ENCODE results near the gene CNPY1. TPM values are rescaled to one million over a fixed set of nuclear protein-coding genes. Genes with fewer than 3 reads are reported as not detected.

CNPY1 gene
- total RNA-seq, 1 experiment from 2014 or later: not detected

DNA sequence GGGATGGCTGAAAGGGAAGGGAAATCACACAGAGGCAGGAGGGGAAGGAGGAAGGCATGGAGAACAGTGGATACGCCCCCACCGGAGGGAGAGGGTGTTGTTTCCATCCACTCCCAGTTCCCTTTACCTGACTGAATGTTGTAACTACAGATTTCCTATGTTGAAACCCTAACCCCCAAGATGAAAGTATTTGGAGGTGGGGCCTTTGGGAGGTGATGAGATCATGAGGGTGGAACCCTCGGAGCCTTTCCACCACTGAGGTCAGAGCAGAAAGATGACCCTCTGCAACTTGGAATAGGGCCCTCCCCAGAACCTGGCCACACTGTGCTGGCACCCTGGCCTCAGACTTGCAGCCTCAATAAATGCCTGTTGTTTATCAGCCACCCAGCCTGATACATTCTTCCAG lies 48.6 kb upstream of the CNPY1 start:
- Histone ChIP-seq H3K4ac (ENCODE audit: low read depth, low read length) (no peak overlapping the region), H3K9me3 (ENCODE audit: control insufficient read depth, low read depth, low read length) (no peaks in the 10 kb centered on the region), H3K79me2 (ENCODE audit: insufficient read depth, low read length) (no peaks in the 10 kb centered on the region), H3K23me2 (ENCODE audit: insufficient read length, low read depth, low read length, poor library complexity, severe bottlenecking) (no peaks in the 10 kb centered on the region), H3K9ac (ENCODE audit: extremely low read depth, insufficient read length, low read length) (no peak overlapping the region), H4K20me1 (ENCODE audit: control insufficient read depth, insufficient read depth, insufficient read length) (no peaks in the 10 kb centered on the region), H2AK5ac (ENCODE audit: insufficient read length, low read length) (no peak overlapping the region), H2BK15ac (ENCODE audit: low read depth, low read length) (no peak overlapping the region), H3K14ac (ENCODE audit: insufficient read depth, low read length) (no peak overlapping the region), H3K4me2 (ENCODE audit: insufficient read depth, insufficient read length, low read length) (no peak overlapping the region), H3K23ac (ENCODE audit: insufficient read length, low read depth, low read length) (no peak overlapping the region), H4K8ac (replicated peaks; ENCODE audit: insufficient read length, low read depth, low read length) (no peak overlapping the region), H2BK12ac (ENCODE audit: insufficient read length, low read depth, low read length) (no peak overlapping the region), H3K79me1 (ENCODE audit: insufficient read depth, low read depth, low read length, poor library complexity, severe bottlenecking) (no peaks in the 10 kb centered on the region), H2BK120ac (ENCODE audit: low read depth, low read length, poor library complexity, severe bottlenecking) (no peak overlapping the region), H2BK20ac (ENCODE audit: low read depth, low read length, poor library complexity, severe bottlenecking) (no peak overlapping the region), H4K91ac (ENCODE audit: insufficient read length, low read depth, low read length) (no peak overlapping the region), H2AFZ (ENCODE audit: low read length) (no peak overlapping the region), H3K18ac (ENCODE audit: insufficient read length, low read depth, low read length) (no peak overlapping the region), H2BK5ac (ENCODE audit: insufficient read length, low read length) (no peak overlapping the region), H3K27ac (ENCODE audit: insufficient read length, low read depth, low read length) (no peak overlapping the region), H4K5ac (ENCODE audit: insufficient read length, low read depth, low read length) (no peak overlapping the region), H3K27me3 (ENCODE audit: insufficient read depth, low read length) (no peaks in the 10 kb centered on the region), H3K4me1 (ENCODE audit: insufficient read depth, low read length) (peaks cover 6% of the 10 kb centered on the region; the same call in 1 of the 2 replicates), H3T11ph (ENCODE audit: low read length) (no peak overlapping the region), H3K56ac (ENCODE audit: insufficient read length, low read depth, low read length) (no peak overlapping the region)
- Mint-ChIP-seq H3K4me3 (no peak overlapping the region), H3K9me3 (no peaks in the 10 kb centered on the region), H3K4me1 (peaks cover 19 to 25% of the 10 kb centered on the region in 2 experiments), H3K36me3 (ENCODE audit: insufficient read depth in 1 of 3, low read depth in 3 of 3) (no peaks in the 10 kb centered on the region; a peak in 1 of 7 replicates), H3K27me3 (ENCODE audit: low read depth) (peaks cover 3% of the 10 kb centered on the region), H3K27ac (no peak overlapping the region; a peak in 3 of 7 replicates)
- TF ChIP-seq, protein P1, sequence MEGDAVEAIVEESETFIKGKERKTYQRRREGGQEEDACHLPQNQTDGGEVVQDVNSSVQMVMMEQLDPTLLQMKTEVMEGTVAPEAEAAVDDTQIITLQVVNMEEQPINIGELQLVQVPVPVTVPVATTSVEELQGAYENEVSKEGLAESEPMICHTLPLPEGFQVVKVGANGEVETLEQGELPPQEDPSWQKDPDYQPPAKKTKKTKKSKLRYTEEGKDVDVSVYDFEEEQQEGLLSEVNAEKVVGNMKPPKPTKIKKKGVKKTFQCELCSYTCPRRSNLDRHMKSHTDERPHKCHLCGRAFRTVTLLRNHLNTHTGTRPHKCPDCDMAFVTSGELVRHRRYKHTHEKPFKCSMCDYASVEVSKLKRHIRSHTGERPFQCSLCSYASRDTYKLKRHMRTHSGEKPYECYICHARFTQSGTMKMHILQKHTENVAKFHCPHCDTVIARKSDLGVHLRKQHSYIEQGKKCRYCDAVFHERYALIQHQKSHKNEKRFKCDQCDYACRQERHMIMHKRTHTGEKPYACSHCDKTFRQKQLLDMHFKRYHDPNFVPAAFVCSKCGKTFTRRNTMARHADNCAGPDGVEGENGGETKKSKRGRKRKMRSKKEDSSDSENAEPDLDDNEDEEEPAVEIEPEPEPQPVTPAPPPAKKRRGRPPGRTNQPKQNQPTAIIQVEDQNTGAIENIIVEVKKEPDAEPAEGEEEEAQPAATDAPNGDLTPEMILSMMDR (conservative IDR thresholded peaks at IDR 0.05): no peak
- peak; percentile 82 for DNase-seq
- no CpG with 5 or more reads among the region's 3 CpGs for WGBS (ENCODE audit: extremely low coverage, insufficient read length, low lambda C conversion rate)

Data from H9 (cell line).